ENCODE measurements around the gene FTO.

The FTO gene

DNA sequence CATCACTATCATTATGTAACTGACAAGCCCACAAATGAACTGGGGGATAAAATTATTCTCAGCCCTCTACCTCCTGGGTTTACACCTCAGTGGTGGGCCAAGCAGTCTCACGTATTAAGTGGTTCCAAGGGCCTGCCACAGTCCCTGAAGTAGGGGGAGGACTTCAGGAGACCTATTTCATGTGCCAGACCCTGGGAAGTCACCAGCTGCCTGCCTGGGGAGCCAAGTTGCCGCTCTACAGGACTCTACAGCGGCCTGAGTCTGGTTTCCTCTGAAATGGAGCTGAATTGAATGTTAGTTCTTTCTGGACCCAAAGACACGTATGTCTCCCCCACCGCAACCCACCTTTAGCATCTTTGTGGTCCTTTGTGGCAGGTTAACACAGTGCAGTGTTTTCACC lies 395.7 kb downstream of the FTO start:
- no peak for DNase-seq

DNA sequence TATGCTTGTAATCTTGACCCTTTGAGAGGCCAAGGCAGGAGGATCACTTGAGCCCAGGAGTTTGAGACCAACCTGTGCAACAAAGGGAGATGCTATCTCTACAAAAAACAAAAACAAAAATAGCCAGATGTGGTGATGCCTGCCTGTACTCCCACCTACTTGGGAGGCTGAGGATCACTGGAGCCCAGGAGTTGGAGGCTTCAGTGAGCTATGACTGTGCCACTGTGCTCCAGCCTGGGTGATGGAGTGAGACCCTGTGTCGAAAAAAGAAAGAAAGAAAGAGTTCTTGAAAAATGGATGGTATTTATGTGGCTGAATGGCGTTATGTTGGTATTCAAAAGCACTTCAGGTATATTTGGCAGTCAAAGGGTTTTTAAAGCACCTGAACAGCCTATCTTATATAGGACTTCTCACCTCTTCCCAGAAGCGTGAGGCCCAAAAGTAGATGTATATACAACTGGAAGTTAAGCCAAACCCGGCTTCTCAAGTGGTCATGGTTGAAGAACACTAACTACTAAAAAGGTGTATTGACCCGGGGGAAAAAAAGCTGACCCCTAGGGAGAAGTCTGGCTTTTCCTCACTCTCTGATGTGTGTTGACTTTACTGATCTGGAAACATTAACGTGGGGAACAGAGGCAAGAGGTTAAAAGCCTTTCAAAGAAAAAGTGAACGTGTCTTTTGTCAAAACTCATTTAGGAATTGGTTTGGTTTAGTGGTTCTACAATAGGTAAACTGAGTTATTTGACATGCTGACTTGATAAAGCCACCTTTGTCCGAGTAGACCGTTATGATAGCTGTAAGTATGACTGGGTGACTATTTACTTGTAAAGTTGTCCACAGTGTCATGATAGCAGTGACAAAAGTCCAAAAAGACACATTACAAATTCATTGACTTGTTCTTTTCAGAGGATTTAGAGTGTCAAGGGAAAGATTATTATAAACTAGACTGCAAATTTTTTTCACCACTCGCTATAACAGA lies 399.2 kb downstream of the FTO start:
- no peak for DNase-seq

DNA sequence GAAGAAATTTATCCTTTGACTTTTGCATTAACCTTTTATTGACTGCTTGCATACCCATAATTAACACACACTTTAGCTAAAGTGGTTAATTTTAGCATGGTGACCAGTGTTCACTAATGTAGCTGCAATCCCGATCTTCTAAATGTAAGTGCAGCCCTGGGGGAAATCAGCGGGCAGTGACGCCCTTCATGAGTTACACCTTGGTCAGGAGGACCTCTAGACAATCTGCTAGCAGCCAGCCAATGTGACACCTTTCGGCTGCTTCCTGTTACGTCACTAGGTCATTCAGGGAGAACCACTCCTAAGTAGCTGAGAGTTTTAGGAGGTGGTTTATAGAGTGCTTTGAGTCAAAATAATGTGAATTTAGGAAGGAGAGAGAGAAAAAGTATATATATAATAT lies 402.1 kb downstream of the FTO start:
- DNase-seq: no peak

DNA sequence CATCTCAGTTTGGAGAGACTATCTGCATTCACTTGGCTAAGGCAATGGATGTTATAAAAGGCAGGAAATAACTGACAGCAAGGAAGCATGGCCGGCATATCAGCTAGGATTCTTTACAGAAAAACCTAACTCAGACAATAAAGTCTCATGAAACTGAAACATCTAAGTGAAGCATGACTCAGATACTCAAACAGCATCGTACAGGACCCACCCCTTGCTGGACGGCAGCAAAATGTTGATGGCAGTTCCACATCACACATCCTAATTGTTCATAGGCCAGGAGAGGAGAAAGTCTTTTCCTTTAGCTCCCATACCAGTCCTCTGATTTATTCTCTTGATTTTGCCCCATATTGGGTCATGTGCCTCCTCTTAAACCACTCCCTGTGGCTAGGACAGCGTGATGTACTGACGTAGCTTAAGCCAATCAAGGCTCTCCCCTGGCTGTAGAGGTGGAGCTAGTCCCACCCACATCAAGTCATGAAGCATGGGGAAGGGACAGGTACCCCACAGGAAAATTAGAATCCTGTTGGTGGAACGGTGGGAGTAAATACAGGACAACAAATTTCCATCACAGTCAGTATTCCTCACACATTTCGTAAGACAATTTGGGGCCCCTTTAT lies 403.7 kb downstream of the FTO start:
- no peak for DNase-seq

DNA sequence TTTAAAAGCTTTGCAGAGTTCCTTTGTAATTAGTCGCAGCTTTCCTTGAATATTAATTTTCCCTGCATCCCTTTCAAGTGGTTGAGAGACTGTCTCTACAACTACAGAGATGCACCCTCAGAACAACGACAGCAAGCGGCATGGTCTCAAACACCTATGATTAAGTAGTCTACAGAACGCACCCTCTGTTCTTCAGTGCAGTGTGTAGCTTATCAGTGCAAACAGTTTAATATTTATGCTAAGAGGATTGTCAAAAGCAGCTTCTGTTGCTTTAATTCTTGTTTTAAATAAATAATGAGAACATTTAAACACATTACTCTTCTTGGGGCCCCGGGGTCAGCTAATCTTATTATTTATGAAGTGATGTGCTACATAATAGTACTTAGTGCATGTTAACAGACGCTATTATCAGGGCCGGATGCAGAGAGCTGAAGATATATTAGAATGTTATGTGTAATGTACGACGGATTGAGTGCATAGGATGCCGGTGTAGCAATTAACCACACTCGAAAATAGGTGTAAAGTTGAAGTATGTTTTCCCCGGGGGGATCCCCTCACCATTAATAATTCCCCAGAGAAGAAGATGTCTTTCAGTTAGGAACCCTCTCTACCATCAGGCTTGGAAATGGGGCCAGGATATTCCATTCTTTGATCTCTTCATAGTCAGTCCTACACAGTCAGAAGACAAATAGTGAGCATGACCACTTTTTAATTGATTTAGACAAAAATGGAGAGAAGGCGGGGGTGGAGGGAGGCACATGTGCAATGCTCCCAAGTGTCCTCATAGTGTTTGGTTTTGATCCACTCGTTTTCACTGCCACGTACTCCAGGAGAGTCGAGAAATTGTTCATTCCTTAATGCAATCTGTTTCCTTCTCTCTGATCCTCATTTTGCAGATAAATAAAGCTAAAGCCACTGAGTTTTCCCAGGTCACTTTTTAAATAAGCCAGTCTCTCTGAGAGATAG lies 406.3 kb downstream of the FTO start:
- no peak for DNase-seq

DNA sequence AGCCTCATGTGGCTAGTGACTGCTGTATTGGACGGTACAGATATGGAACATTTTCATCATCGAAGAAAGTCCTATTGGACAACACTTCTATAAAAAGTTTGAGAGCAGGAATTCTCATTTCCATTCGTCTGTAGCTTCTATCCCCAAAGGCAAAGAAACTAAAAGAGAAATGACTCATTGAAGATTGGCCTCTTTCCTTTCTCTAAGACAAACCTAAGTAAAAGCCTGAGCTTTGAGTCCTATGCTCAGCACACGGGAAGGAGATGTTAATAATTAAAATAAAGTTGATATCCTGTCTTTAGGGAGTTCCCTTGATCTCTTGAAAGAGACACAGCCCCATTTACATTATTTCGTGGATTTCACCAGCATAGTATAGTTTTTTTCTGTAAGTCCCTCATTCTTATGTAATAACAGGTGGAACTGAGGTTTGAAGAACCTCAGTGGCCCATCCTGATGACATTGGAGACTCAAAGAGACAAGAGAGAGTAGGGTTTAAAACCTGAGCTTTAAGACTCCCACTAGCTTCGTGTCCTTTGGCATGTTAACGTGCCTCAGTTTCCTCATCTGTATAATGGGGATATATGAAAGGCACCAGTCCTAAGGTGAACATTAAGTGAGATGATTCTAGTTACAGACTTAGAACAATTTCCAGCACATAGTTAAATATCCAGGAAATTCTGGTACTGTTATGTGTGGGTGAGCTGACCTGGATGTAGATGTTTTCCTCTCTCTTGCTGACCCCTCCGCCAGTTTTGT lies 408.7 kb downstream of the FTO start:
- DNase-seq: no peak

DNA sequence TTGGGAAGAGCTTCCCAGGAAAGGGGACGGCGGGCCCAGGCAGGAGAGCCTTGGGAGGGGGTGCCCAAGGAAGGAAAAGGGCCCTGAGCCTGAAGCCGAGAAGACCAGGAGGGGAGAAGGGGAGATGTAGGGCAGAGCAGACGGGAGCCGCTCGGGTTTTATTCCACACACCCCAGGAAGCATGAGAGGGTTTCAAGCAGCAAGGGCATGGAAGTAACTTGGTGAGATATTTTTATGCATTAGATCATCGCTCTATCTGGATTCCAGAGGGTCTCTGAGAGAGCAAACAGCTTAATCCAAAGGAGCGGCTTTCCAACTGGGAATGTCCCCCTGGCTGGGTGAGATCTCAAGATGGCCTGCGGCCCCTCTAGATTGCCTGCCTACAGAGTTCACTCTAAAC lies 411.6 kb downstream of the FTO start:
- DNase-seq: no peak

DNA sequence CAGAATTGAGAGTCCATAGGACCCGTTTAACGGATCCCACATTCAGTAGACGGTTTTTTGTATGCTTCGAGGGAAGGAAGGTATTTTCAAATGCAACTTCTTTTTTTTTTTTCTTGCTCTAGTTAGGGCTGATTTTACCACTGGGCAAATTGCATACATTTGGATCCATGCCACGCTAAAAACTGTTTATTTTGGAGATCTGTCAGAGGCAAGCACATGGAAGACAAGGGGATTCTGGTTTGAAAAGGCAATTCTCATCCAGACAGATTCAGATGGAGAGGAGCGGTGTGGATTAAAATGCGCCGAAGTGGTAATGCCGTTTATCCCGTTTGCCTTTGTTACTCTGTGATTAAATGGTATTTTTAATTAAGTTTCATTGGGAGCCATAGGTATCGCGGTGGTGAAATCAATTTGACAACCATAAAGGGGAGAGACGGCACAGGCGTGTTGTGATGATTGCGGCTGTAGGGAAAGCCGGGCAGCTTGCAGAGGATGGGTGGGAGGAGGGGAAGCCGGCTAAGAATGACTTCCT lies 412.2 kb downstream of the FTO start:
- no peak for DNase-seq

DNA sequence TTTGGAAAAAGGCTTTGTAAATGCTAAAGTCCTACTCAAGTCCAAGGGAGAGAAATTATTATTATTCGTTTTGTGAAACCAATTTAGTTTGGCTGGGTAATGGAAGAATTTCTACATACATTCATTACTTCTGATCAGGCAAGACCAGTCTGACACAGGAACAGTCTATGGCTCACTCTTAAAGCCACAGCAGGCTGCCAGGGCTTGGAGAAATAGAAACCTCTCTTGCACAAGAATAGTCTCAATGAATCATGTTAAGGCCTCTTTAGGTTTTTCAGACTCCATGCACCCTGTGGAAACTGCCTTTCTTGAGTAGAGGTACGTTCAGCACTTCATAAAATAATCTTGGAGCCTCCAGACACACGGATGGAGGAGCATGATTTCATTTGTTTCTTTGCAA lies 414.9 kb downstream of the FTO start:
- no peak for DNase-seq

DNA sequence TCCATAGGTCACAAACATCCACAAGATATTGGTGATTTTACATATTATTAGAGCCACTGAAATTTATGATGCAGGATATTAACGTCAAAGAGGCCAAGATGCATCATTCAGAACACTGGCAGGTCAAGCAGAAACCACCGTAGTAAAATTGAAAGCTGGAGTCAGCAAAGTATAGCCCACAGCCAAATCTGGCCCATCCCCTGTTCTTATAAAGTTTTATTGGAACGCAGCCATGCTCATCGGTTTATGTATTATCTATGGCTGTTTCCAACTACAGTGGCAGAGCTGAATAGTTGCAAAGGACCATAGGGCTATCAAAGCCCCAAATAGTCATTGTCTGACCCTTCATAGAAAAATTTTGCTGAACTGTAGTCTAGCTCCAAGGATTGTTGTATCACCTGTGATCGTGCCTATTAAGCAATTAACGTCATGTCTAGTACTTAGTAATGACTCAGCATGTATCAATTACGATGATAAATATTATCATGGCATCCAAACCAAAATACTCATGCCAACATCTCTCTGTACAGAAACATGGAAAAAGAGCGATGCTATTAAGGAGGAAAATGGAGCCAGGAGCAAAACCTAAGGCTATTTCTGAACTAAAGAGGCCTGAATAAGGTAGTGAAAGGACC lies 417.0 kb downstream of the FTO start:
- DNase-seq: no peak

DNA sequence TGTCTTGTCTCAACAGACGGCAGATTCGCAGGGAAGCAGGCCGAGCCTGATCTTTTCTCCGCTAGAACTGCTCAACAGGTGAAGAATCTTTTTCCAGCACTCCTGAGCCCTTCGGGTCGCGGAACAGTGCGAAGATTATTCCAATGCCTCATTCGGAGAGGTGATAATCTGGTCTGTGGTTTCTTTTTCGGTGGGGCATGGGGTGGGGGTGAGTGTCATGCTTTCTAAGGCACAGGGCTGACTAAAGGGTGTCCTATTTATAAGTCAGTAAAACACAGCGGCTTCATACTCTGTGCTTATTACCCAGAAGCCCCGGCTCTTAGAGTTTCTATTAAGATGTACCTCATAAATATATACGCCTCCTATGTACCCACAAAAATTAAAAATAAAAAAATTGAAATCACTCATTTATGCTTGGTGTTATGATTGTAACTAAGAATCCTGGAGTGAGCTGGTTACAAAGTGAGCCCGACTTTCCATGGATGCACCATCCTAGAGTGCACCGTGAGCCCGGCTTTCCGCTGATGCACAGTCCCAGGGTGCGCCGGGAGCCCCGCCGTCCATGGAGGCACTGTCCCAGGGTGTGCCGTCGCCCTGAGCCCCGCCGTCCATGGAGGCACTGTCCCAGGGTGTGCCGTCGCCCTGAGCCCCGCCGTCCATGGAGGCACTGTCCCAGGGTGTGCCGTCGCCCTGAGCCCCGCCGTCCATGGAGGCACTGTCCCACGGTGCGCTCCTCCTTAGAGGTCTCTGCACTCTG lies 417.8 kb downstream of the FTO start:
- no peak for DNase-seq

DNA sequence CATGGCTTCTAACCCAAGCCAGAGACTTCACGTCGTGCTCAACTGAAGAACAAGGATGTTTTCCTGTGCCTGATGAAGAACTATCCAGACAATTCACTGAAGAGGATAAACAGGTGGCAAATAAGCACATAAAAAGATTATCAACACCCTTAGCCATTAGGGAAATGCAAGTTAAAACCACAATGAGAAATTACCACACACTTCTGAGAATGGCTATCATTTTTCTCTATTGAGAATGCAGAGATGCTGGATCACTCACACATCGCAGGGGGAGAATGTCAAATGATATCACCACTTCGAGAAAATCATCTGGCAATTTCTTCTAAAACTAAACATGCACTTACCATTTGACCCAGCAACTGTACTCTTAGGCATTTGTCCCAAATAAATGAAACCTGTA lies 419.8 kb downstream of the FTO start:
- no peak for DNase-seq

DNA sequence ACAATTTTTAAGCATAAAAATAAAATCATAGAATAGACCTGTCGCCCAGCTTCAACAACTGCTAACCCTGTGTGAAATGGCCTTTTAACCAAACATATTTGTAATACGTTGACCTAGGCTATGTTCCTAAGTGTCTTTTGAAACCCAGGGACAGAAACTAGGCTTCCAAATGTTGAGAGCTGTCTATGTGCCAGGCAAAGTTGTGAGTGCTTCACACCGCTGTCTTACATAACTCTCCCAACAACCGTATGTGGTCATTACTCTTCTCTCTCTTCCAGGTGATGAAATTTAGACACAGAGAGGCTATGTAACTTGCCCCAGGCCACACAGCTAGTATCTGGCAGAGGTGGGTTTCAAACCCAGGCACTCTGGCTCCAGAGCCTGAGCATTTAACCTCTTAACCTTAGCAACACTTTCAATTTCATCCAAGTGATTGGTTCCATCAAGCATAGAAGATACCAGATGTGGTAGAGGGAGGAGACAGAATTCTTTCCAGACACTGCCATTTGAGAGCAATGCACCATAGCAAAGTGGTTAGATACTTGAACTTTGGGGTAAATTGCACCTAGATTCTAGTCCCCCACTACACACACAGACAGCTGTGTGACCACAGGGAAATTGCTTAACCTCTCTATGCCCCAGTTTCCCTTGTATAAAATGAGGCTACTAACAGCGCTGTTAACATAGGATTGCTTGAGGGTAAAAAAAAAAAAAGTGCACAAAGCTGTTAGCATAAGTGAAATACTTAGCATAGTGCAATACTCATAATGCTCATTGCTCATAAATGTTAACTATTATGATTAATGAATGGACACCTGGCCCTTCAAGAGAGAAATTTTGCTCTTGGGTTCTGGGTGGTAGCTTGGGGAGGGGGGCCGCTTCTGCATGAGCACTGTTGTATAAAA lies 422.0 kb downstream of the FTO start:
- no peak for DNase-seq

DNA sequence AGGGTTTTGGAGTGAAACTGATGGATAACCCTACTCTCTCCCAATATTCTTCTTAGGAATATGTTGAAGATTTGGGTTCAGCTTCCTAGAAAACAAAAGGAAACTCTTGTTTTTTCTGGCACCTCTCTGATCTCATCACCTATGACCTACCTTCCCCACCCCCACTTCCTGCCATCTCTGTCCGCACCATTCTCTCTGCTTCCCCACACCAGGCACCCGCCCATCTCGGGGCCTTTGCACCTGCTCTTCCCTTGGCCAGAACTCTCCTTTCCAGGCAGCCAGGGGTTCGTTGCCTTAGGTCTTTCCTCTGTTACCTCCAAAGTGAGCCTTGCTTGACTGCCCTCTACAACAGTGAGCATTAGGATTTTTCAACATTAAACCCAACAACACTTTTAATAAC lies 423.0 kb downstream of the FTO start:
- DNase-seq: no peak

DNA sequence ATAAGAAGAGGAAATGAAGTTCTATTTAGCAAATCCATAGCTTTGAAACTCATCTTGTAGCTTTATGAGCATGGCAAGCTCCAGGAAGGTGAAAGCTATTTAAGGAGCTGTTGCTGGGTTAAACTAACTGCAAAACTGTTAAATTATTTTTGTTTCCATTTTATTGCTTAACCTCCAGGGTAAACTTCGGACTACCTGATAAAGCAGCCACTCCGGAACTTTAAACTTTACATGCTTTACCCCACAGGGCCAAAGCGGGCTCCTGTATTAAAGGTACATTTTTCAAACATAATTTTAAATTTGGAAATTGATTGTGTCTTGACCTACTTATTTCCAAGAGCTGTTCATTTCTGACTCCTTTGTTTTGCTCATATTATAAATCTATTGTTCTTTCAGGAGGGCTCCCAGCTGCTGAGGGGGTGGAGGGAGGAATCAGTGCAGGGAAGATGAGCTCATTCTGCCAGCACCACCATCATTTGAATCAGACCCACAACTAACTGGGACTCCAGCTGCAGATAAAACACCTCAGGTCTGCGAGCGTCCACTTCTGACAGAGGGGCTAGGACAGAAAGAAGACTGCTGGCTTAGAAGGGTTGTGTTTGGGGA lies 424.8 kb downstream of the FTO start:
- no peak for DNase-seq

DNA sequence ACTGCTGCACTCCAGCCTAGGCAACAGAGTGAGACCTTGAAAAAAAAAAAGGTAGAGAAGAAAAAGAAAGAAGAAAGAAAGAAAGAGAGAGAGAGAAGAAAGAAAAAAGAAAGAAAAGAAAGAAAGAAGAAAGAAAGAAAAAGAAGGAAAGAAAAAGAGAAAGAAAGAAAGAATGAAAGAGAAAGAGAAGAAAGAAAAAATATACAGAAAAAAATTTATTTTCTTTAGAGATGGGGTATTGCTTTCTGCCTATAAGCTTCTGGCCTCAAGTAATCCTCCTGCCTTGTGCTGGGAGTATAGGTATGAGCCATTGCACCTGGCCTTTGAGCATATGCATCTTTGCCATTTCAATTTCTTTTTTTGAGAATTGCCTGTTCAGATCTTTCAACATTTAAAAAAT lies 425.9 kb downstream of the FTO start:
- no peak for DNase-seq

DNA sequence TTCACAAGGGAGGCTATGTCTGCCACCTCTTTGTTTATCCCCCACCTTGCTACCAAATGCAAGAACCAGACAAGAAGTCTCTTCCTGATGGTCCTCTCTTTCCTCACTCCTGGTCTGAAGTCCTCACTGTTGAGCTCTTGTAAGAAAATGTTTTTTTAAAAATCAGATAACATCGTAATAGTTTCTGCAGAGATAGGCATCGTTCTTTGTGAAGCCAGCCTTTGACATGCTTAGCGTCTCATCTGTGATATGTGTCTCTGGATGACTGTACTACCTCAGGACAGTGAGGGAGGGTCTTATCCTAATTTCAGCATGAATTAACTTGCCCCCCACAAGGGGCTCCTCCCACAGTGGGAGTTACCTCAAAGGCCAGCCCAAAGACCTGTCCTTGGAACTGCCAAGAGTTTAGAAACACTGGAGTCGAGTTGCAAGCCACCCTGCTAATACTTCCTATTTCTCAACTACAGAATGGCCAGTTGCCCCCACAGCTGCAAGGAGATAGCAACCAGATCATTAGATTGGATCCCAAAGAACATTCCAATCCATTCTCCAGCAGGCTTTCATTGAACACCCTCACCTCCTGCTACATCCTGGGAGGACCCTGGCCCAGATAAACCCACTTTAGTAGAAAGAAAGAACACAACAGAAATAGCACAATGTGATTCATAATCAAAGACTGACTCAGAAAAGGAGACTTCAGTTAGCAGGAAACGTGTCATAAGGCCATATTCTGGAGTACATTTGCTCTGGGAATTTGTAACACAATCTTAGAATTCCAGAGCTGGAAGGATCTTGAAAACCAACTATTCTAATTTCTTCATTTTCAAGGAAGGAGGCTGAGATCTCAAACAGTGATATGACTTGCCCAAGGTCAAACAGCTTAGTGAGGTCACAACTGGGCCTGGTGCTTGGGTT lies 431.7 kb downstream of the FTO start:
- DNase-seq: no peak

DNA sequence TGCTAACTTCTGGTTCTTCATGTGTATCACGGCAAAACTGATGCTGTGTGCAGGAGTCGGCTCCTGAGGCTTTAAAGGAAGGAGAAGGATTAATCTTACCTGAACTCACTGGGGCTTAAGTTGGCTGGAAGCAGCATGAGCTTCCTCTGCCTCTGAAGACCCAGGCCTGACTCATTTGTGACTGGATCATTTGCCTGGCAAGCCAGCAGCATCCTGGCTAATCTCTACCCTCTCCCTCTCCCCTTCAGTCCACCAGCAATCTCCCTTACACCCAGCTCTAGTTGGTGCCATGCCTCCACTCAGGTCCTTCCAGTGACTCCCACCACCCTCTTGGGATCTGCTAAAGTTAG lies 432.3 kb downstream of the FTO start:
- DNase-seq: no peak

Measured in activated naive CD4-positive, alpha-beta T cell treated with Interleukin-2 at 50 U/mL for 16 hours (primary cell).